Thyroid gland (tissue), 4 donors: ENCODE data around the gene CNIH1. TPM values are rescaled to one million over a fixed set of nuclear protein-coding genes. Genes with fewer than 3 reads are reported as not detected.
"Not testable (repeated sequence)": the region's sequence is repeated elsewhere in the genome, so short reads cannot be mapped to it uniquely, and the experiment has no call there.

Experiments used
- DNase-seq, 2 donors: peaks; one replicate each; pipeline ENCODE4 v3.0.0-alpha.2; 2019
- H3K27ac ChIP-seq, 3 donors: fragments of 200-600 bp; sonication (generic); 1 replicate in 2 of 3; 2 replicates in 1 of 3; pipeline ENCODE4 v1.5.1; 2016 to 2019; ENCODE audit warnings: mild to moderate bottlenecking in 1 of 3, moderate library complexity in 1 of 3
- H3K27me3 ChIP-seq: fragments of 200-600 bp; sonication (generic); one replicate; pipeline ENCODE4 v1.5.1; 2019
- H3K36me3 ChIP-seq, 2 donors: fragments of 200-600 bp; sonication (generic); one replicate each; pipeline ENCODE4 v1.5.1; 2016 to 2019
- H3K4me1 ChIP-seq, 2 donors: fragments of 200-600 bp; sonication (generic); one replicate each; pipeline ENCODE4 v1.5.1; 2017 to 2019
- H3K4me3 ChIP-seq, 3 donors: fragments of 200-600 bp; sonication (generic); replicated peaks in 1 of 3; 1 replicate in 2 of 3; 2 replicates in 1 of 3; pipeline ENCODE4 v1.5.1; 2016; ENCODE audit warnings: mild to moderate bottlenecking in 1 of 3
- H3K9me3 ChIP-seq: fragments of 200-600 bp; sonication (generic); one replicate; pipeline ENCODE4 v1.5.1; 2017
- POLR2A ChIP-seq, 2 donors: fragments of 450-650 bp; IDR thresholded peaks; one replicate each; pipeline ENCODE4 v1.6.1; 2017; ENCODE audit warnings: antibody characterized with exemption in 2 of 2, mild to moderate bottlenecking in 2 of 2, moderate library complexity in 1 of 2
- WGBS, 2 donors: methylation state at CpG; one replicate each; pipeline ENCODE4 v1.1.5; 2017; 5-methylcytosine and 5-hydroxymethylcytosine counted together
- intact Hi-C: fragments of 100-400 bp; cut with DNase I; formaldehyde crosslinking; loops from one replicate; pipeline ENCODE4 v1.15.1; 2023
- total RNA-seq, 4 donors: library from RNA; depleted of rRNA; stranded (reverse); fragments of >200 nt; gene quantifications; one replicate each; pipeline ENCODE4 v1.2.3, GENCODE V29; 2016
- TF ChIP-seq, protein P1 (sequence below), 6 experiments: fragments of 200-600 bp in 3 of 6; fragments of 450-650 bp in 3 of 6; sonication (generic) in 3 of 6; IDR thresholded peaks; one replicate each; pipeline ENCODE4 v1.5.1; 2016 to 2019; ENCODE audit warnings: antibody characterized with exemption in 6 of 6, mild to moderate bottlenecking in 2 of 6, inconsistent platforms in 1 of 6, moderate library complexity in 1 of 6

CNIH1 gene
- total RNA-seq, 4 donors from 2014 or later: 52.0 to 167 (median 108) TPM

DNA sequence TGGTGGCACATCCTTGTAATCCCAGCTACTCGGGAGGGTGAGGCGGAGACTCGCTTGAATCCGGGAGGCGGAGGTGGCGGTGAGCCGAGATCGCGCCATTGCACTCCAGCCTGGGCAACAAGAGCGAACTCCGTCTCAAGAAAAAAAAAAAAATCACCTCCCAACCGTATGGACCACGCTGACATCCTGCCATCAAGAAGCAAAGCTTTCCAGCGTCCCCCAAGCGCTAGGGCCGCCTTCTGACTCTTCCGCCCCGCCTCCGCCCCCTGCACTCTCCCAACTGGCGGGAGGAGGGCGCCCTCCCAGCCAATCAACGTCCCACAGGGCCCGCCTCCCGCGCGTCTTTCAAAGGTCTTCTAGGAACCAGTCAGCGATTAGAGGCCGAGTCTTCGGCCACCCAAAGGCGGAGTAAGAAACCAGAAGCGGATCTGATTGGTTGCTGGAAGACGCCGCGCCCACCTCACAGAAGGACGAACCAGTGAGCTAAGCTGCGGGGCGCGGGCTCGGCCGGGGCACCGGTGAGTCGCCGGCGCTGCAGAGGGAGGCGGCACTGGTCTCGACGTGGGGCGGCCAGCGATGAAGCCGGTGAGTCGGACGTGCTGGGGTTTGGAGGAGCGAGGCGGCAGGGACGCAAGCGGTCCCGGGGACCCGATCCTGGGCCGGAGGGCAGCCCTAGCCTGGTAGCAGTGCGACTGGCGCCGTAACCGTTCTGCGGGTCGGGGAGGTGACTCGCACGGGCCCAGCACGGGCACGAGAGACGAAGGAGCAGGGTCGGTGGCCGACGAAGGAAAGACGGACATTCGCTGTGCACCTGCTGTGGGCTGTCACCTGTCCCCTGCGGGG is 44.5 kb downstream of the CNIH1 start, which contains the start of gene CDKN3:
TSS of gene CDKN3 (plus strand) at position 515 of the 843 bp plus-strand sequence. CDS start at position 577, 62 bp downstream.
- peak; percentile 99 for DNase-seq
- WGBS, 2 donors: 1 to 3% methylated on average over 41 to 50 of the region's 76 CpGs
- intact Hi-C loops: no loop called here
- Histone ChIP-seq H3K9me3 (no peaks in the 10 kb centered on the region), H3K27ac (no peak within 1 kb of the TSS), H3K4me3 (peak within 1 kb of the TSS; percentile 7 to 60 (median 59)), H3K27me3 (no peaks in the 10 kb centered on the region), H3K4me1 (peaks cover 5 to 6% of the 10 kb centered on the region in 2 donors), H3K36me3 (no peaks in the 10 kb centered on the region)
- TF ChIP-seq POLR2A (IDR thresholded peaks at IDR 0.05): peak in 1 of 2 donors; percentile 87
- TF ChIP-seq, protein P1, sequence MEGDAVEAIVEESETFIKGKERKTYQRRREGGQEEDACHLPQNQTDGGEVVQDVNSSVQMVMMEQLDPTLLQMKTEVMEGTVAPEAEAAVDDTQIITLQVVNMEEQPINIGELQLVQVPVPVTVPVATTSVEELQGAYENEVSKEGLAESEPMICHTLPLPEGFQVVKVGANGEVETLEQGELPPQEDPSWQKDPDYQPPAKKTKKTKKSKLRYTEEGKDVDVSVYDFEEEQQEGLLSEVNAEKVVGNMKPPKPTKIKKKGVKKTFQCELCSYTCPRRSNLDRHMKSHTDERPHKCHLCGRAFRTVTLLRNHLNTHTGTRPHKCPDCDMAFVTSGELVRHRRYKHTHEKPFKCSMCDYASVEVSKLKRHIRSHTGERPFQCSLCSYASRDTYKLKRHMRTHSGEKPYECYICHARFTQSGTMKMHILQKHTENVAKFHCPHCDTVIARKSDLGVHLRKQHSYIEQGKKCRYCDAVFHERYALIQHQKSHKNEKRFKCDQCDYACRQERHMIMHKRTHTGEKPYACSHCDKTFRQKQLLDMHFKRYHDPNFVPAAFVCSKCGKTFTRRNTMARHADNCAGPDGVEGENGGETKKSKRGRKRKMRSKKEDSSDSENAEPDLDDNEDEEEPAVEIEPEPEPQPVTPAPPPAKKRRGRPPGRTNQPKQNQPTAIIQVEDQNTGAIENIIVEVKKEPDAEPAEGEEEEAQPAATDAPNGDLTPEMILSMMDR (IDR thresholded peaks at IDR 0.05): peak; percentile 7 to 57 (median 42)

DNA sequence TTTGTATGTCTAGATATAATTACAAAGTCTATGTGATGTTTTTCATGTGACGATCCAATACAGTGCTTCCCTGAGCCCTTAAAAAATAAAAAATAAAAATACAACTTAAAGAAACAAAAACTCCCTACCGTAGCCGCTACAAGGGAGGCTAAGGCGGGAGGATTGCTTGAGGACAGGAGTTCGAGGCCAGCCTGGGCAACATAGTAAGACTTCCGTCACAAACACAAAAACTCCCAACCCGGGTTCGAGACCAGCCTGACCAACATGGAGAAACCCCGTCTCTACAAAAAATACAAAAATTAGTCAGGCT is 45.0 kb downstream of the CNIH1 start:
- 72 to 75% methylated on average over 9 of the region's 9 CpGs for WGBS, 2 donors
- H3K36me3 ChIP-seq: no peaks in the 10 kb centered on the region
- H3K27ac ChIP-seq: no peak overlapping the region
- peak overlapping the region in 1 of 3 donors; percentile 59 for H3K4me3 ChIP-seq
- intact Hi-C loops: no loop called here
- no peaks in the 10 kb centered on the region for H3K9me3 ChIP-seq
- DNase-seq: no peak
- TF ChIP-seq POLR2A (IDR thresholded peaks at IDR 0.05): no peak
- TF ChIP-seq, protein P1 (IDR thresholded peaks at IDR 0.05): no peak
- no peaks in the 10 kb centered on the region for H3K27me3 ChIP-seq
- H3K4me1 ChIP-seq: peaks cover 5 to 6% of the 10 kb centered on the region in 2 donors

DNA sequence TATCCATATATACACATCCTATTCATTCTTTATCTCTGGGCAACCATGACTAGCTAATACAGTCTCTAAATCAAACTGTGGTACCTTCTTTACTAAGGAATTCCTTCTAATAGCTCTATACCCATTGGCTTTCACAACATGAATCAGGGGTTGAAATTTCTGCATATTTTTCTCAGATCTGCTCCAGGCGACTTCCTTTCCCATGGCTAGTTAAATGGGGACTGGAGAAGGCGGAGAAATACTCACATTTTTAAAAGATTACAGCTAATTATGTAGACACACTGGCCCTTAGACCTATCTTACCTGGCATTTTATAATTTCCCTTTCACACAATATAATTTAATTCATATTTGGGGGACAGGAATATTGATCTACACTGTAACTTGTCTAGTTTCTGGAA is 45.5 kb downstream of the CNIH1 start:
- TF ChIP-seq, protein P1 (IDR thresholded peaks at IDR 0.05): no peak
- TF ChIP-seq POLR2A (IDR thresholded peaks at IDR 0.05): no peak
- Histone ChIP-seq H3K27me3 (no peaks in the 10 kb centered on the region), H3K27ac (no peak overlapping the region), H3K4me3 (no peak overlapping the region), H3K36me3 (no peaks in the 10 kb centered on the region), H3K9me3 (no peaks in the 10 kb centered on the region), H3K4me1 (peaks cover 5 to 6% of the 10 kb centered on the region in 2 donors)
- no peak for DNase-seq
- intact Hi-C loops: no loop called here
- 100% methylated on average over 2 of the region's 2 CpGs for WGBS, 2 donors

DNA sequence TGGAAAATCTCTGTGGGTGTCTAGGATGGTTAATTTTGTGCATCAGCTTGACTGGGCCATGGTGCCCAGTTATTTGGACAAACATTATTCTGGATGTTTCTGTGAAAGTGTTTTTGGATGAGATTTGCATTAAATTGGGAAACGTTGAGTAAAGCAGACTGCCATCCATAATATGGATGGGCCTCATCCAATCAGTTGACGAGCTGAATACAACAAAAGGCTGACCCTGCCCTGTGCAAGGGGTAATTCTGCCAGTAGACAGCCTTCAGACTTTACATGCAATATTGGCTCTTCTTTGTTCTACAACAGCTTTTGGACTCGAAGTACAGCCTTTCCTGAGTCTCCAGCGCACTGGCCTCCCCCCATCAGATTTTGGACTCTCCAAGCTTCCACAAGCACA is 45.9 kb downstream of the CNIH1 start:
- 72 to 84% methylated on average over 4 of the region's 4 CpGs for WGBS, 2 donors
- Histone ChIP-seq H3K9me3 (no peaks in the 10 kb centered on the region), H3K4me1 (peaks cover 5 to 6% of the 10 kb centered on the region in 2 donors), H3K36me3 (no peaks in the 10 kb centered on the region), H3K27ac (no peak overlapping the region), H3K27me3 (no peaks in the 10 kb centered on the region), H3K4me3 (no peak overlapping the region)
- no peak for TF ChIP-seq POLR2A (IDR thresholded peaks at IDR 0.05)
- TF ChIP-seq, protein P1 (IDR thresholded peaks at IDR 0.05): no peak
- no peak for DNase-seq
- intact Hi-C loops: no loop called here

DNA sequence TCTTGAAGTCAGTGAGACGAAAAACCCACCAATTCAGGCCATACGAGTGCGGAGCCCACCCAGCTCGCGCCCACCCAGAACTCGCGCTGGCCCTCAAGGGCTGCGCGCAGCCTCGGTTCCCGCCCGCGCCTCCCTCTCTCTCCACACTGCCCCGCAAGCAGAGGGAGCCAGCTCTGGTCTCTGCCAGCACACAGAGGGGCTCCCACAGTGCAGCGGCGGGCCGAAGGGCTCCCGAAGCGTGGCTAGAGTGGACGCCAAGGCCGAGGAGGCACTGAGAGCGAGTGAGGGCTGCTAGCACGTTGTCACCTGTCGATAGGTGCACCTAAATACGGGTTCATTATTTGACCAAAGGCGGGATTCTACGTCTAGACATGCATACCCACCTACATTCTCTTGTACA is 46.6 kb downstream of the CNIH1 start:
- Histone ChIP-seq H3K4me1 (peaks cover 5 to 6% of the 10 kb centered on the region in 2 donors), H3K9me3 (no peaks in the 10 kb centered on the region), H3K36me3 (no peaks in the 10 kb centered on the region), H3K27ac (no peak overlapping the region), H3K4me3 (no peak overlapping the region), H3K27me3 (no peaks in the 10 kb centered on the region)
- intact Hi-C loops: no loop called here
- 95 to 97% methylated on average over 27 of the region's 27 CpGs for WGBS, 2 donors
- no peak for DNase-seq
- TF ChIP-seq, protein P1 (IDR thresholded peaks at IDR 0.05): no peak
- TF ChIP-seq POLR2A (IDR thresholded peaks at IDR 0.05): no peak

DNA sequence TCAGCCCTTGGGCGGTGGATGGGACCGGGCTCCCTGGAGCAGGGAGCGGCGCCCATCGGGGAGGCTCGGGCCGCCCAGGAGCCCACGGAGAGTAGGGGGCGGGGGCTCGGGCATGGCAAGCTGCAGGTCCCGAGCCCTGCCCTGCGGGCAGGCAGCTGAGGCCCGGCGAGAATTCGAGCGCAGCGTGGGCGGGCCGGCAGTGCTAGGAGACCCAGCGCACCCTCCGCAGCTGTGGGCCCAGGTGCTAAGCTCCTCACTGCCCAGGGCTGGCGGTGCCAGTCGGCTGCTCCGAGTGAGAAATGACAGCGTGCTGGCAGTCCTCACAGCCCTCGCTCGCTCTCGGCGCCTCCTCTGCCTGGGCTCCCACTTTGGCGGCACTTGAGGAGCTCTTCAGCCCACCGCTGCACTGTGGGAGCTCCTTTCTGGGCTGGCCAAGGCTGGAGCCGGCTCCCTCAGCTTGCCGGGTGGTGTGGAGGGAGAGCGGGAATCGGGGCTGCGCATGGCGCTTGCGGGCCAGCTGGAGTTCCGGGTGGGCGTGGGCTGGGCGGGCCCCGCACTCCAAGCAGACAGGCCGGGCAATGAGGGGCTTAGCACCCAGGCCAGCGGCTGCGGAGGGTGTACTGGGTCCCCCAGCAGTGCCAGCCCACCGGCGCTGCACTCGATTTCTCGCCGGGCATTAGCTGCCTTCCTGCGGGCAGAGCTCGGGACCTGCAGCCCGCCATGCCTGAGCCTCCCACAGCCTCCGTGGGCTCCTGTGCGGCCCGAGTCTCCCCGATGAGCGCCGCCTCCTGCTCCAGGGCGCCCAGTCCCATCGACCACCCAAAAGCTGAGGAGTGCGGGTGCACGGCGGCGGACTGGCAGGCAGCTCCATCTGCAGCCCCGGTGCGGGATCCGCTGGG is 47.9 kb downstream of the CNIH1 start:
- DNase-seq, H3K27ac ChIP-seq, H3K4me1 ChIP-seq, H3K4me3 ChIP-seq, H3K27me3 ChIP-seq, H3K36me3 ChIP-seq, intact Hi-C loops, H3K9me3 ChIP-seq: not testable (repeated sequence)
- 93% methylated on average over 26 to 30 of the region's 68 CpGs for WGBS, 2 donors
